ENCODE data around the gene CNTNAP2.
"Not testable (repeated sequence)": the region's sequence is repeated elsewhere in the genome, so short reads cannot be mapped to it uniquely, and the experiment has no call there.

CNTNAP2 gene

GRCh38 chr7:148021507-148022045 lies 1905.0 kb downstream of the CNTNAP2 start:
- FAIRE-seq (no peak), DNase-seq (ENCODE audit: insufficient read length, low spot score) (no peak)

- no peak for FAIRE-seq
- DNase-seq (ENCODE audit: insufficient read length, low spot score), result no peak
These were observed 1906.2 kb downstream of the CNTNAP2 start for GRCh38 chr7:148022832-148023231.

- DNase-seq (ENCODE audit: insufficient read length, low spot score) (no peak), FAIRE-seq (no peak)
These were observed 1910.1 kb downstream of the CNTNAP2 start for GRCh38 chr7:148026713-148027112.

GRCh38 chr7:148028165-148028564 lies 1911.6 kb downstream of the CNTNAP2 start:
- DNase-seq (ENCODE audit: insufficient read length, low spot score) (no peak), FAIRE-seq (no peak)

GRCh38 chr7:148031019-148031418 lies 1914.4 kb downstream of the CNTNAP2 start:
- FAIRE-seq, result no peak
- DNase-seq (ENCODE audit: insufficient read length, low spot score), result no peak

GRCh38 chr7:148031811-148032210 lies 1915.2 kb downstream of the CNTNAP2 start:
- DNase-seq (ENCODE audit: insufficient read length, low spot score), result no peak
- FAIRE-seq, result no peak

GRCh38 chr7:148035950-148036349 lies 1919.3 kb downstream of the CNTNAP2 start:
- FAIRE-seq (no peak), DNase-seq (ENCODE audit: insufficient read length, low spot score) (no peak)

GRCh38 chr7:148037044-148037443 lies 1920.4 kb downstream of the CNTNAP2 start:
- FAIRE-seq (no peak), DNase-seq (ENCODE audit: insufficient read length, low spot score) (no peak)

GRCh38 chr7:148041156-148041555 lies 1924.6 kb downstream of the CNTNAP2 start:
- FAIRE-seq, result no peak
- DNase-seq (ENCODE audit: insufficient read length, low spot score), result no peak

- no peak for FAIRE-seq
These were observed 1926.5 kb downstream of the CNTNAP2 start for GRCh38 chr7:148042935-148043631.

GRCh38 chr7:148044173-148044572 lies 1927.6 kb downstream of the CNTNAP2 start:
- FAIRE-seq, result no peak

More at GRCh38 chr7:148042935-148043631, 1926.5 kb downstream of the CNTNAP2 start:
- DNase-seq (ENCODE audit: insufficient read length, low spot score), result no peak

GRCh38 chr7:148045521-148045920 lies 1928.9 kb downstream of the CNTNAP2 start:
- no peak for DNase-seq (ENCODE audit: insufficient read length, low spot score)
- FAIRE-seq, result no peak

More at GRCh38 chr7:148044173-148044572, 1927.6 kb downstream of the CNTNAP2 start:
- no peak for DNase-seq (ENCODE audit: insufficient read length, low spot score)

GRCh38 chr7:148049068-148049467 lies 1932.5 kb downstream of the CNTNAP2 start:
- FAIRE-seq (no peak), DNase-seq (ENCODE audit: insufficient read length, low spot score) (no peak)

- FAIRE-seq (no peak), DNase-seq (ENCODE audit: insufficient read length, low spot score) (no peak)
These were observed 1934.0 kb downstream of the CNTNAP2 start for GRCh38 chr7:148050492-148051158.

GRCh38 chr7:148056406-148056805 lies 1939.8 kb downstream of the CNTNAP2 start:
- FAIRE-seq (no peak), DNase-seq (ENCODE audit: insufficient read length, low spot score) (no peak)

- no peak for FAIRE-seq
- DNase-seq (ENCODE audit: insufficient read length, low spot score), result no peak
These were observed 1941.5 kb downstream of the CNTNAP2 start for GRCh38 chr7:148058092-148058491.

- DNase-seq (ENCODE audit: insufficient read length, low spot score), result no peak
- FAIRE-seq, result no peak
These were observed 1942.2 kb downstream of the CNTNAP2 start for GRCh38 chr7:148058753-148059152.

GRCh38 chr7:148060724-148061123 lies 1944.1 kb downstream of the CNTNAP2 start:
- no peak for DNase-seq (ENCODE audit: insufficient read length, low spot score)
- FAIRE-seq, result no peak

- DNase-seq (ENCODE audit: insufficient read length, low spot score); FAIRE-seq: not testable (repeated sequence)
These were observed 1961.5 kb downstream of the CNTNAP2 start for GRCh38 chr7:148078111-148078510.

- DNase-seq (ENCODE audit: insufficient read length, low spot score) (no peak), FAIRE-seq (no peak)
These were observed 1962.8 kb downstream of the CNTNAP2 start for GRCh38 chr7:148079206-148080080.

GRCh38 chr7:148083448-148083847 lies 1966.8 kb downstream of the CNTNAP2 start:
- FAIRE-seq (no peak), DNase-seq (ENCODE audit: insufficient read length, low spot score) (no peak)

All from GM19239 (cell line).